ENCODE results near the gene HEPHL1.

HEPHL1 gene

DNA sequence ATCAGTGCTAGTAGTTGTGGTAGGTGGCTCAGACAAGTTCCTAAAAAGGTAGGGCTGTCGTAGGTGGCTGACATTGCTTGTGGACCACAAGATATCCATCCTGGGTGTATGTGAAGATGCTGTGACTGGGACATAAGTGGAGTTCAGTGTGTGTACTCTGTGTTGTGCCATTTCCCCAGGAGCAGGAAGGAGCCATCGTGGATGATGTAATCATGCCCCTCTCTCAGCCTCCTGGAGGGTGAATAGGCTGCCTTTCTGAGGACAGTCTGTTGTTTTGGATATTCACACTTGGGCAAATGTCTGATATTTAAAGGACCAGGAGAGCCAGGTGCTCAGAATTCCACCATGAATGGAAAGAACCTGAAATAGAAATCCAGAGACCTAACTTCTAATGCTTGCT is 2.7 kb downstream of the HEPHL1 start:
- no peak for DNase-seq

DNA sequence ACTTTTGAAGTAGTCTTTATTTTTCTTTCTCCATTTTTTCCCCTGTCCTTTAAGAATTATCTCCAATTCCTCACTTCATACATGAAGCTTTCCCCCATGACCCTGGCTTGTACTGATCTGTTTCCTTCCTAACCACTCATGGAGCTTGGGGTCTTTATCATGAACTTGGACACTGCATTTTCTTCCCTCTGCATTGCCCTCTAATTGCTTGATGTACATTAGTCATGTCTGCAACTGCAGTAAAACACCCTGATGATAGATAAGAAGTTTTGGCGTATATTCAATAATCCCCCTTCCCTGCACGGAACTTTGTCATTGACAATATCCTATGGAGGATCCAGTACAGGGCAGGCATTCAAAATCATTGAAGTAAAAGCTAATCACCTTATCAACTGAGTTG is 3.4 kb downstream of the HEPHL1 start:
- DNase-seq, result no peak

DNA sequence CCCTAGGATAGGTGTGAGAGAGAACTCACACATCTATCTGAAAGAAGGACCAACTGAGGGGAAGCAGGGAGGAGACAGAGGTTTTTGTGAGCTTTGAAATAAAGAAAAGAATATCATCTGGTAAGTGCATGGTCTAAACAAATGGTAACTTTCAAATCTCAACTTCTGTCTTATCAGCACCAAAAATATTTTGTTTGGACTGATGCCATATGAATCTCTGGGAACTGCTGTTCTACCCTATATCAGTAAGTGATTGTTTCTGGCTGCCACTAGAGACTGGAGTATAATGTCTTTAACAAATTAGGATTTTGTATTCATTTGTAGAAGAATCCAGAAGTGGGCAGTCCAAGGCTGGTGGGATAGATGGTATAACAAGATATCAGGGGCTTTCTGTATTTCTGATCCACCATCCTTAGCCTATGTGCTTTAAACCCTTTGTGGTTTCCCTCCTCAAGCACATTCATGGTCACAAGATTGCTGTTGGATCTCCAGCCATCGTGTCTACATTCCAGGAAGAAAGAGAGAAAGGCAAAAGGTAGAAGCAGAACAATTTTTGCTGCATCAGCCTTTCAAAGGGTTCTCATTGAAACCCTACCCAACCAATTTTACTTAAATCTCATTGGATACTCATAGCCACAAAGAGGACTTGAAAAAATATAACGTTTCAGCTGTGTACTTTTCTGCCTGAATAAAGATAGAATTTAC is 4.7 kb downstream of the HEPHL1 start:
- no peak for DNase-seq

DNA sequence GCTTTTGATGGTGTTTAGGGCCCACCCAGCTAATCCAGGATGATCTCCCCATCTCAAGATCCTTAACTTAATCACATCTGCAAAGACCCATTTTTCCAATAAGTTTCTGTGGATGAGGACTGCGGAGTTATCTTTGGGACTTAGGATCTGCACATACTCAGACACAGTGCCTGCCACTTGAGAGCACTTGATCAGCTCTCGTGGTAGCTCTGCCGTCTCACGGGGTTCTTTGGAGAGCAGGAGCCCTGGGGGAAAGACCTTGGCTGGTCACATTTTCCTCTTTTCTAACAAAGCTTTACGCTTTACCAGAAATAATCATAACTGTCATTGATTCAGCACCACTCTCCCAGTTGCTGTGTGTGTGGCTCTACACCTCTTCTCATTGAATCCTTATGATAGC is 6.1 kb downstream of the HEPHL1 start:
- no peak for DNase-seq

GRCh38 chr11:94028436-94028835 is 7.3 kb downstream of the HEPHL1 start:
- no peak for DNase-seq

- DNase-seq, result no peak
Observed at GRCh38 chr11:94030059-94030458, 8.9 kb downstream of the HEPHL1 start.

DNA sequence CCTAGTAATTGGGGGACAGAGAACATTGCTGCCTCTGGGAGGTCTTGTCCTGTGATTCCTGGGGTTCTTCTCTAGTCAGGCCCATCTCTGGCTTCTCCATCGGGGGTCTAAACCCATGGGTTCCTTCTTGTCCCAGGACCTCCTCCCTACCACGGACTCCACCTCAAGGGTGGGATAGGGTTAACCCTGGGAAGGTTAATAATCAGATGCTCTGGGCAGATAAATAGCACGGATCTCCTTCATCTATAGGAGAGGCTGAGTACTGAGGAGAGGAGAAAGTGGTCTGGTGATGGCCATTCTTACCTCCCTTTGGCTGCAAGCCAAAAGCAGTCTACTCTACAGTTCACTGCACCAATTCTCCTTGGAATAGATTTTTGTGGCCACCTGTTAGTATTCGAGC is 10.5 kb downstream of the HEPHL1 start:
- no peak for DNase-seq

- no peak for DNase-seq
Observed at GRCh38 chr11:94032066-94032465, 10.9 kb downstream of the HEPHL1 start.

DNA sequence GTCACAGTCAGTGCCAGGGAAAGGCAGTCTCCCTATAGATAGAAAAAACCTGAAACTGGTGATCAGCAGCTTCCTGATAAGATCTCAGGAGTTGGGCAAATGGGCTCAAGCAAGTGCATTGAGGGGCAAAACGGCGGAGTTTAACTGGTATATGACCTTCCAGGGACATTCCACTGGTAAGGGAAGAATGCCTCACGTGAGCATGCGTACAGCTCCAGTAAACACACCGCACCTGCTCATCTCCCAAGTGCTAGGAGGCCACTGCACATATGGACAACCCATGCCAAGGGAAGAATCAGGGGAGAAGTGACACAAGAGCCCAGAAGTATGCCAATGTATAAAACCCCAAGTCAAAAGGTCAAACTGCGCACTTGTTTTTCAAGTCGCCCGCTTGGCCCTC is 11.6 kb downstream of the HEPHL1 start:
- DNase-seq, result no peak

- DNase-seq, result no peak
Observed at GRCh38 chr11:94034207-94034606, 13.1 kb downstream of the HEPHL1 start.

GRCh38 chr11:94036096-94036495 is 14.9 kb downstream of the HEPHL1 start:
- no peak for DNase-seq

DNA sequence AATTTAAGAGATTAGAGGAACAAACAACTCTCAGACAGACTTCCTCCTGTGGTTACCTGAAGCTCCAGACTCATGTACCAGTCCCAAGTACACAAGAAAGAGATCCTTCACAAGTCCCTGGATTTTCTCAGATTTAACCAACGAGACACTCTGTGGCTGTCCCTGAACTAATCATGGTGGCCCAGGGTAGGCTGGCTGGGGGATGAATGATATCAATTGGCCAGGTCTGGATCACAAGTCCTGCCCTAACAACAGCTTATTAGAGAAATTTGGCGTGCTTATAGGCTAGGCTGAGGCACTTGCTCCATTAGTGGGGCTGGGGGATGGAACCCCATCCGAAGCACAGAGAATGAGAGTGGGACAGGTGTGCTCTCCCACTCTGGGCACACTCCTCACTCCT is 22.1 kb downstream of the HEPHL1 start:
- DNase-seq, result no peak

GRCh38 chr11:94046796-94047195 is 25.6 kb downstream of the HEPHL1 start:
- DNase-seq, result no peak

DNA sequence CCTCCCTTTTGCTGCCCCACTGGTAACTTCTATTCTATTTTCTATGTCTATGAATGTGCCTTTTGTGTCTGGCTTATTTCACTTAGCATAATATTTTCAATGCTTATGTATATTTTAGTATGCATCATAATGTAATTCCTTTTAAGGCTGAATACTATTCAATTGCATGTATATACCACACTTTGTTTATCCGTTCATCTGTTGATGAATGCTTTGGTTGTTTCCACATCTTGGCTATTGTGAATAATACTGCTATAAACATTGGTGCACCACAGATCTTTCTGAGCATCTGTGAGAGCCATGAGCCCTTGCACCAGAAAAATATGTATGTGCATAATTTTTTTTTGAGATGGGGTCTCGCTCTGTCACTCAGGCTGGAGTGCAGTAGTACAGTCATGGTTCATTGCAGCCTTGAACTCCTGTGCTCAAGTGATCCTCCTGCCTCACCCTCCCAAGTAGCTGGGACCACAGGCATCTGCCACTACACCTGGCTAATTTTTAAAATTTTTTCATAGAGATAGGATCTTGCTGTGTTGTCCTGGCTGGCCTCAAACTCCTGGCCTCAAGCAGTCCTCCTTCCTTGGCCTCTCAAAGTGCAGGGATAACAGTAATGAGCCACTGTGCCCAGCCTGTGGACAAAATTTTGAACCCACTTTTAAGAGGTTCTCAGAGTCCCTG is 27.0 kb downstream of the HEPHL1 start:
- DNase-seq, result no peak

- DNase-seq, result peak; percentile 44
Observed at GRCh38 chr11:94049351-94049750, 28.2 kb downstream of the HEPHL1 start.

- no peak for DNase-seq
Observed at GRCh38 chr11:94058630-94059029, 37.5 kb downstream of the HEPHL1 start.

- no peak for DNase-seq
Observed at GRCh38 chr11:94059065-94059464, 37.9 kb downstream of the HEPHL1 start.

DNA sequence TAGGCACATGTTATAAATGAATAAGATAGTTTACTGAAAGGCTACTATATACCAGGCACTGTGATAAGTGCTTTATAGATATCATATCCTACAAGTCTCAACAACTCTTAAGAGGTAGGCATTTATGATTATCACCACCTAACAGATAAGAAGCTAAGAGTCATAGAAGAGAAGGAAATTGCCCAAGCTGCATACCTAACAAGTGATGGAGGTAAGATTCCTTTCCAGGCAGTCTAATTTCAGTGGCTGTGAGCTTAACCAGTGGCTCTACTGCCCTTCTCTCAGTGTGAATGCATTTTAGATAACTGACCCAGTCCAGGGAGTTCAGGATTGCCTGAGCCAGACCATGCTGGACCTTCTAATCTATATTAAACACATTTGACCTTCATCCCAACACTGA is 39.2 kb downstream of the HEPHL1 start:
- no peak for DNase-seq

GRCh38 chr11:94062360-94062759 is 41.2 kb downstream of the HEPHL1 start:
- DNase-seq, result no peak

DNA sequence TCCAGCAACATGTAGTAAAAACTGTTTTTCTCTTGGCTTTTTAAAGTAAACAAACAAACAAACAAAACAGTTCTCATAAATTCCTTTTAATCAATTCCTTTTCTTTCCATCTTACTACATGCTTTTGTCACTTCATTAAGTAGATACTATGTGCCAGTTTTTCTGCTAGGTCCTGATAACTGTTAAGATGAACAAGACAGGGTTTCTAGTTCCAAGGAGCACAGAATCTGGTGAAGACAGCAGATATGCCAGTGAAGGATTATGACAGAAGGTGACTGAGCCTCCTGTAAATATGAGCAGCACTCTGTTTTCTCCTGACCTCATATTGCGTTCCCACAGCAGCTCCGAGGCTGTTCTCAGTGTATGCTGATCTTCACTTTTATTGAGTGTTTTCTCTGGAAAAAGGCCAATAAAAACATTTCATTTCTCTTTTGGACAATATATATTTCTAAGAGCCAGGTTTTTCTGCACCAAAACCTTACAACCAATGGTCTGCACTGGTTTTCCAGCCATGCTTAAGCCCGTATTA is 45.8 kb downstream of the HEPHL1 start:
- no peak for DNase-seq

DNA sequence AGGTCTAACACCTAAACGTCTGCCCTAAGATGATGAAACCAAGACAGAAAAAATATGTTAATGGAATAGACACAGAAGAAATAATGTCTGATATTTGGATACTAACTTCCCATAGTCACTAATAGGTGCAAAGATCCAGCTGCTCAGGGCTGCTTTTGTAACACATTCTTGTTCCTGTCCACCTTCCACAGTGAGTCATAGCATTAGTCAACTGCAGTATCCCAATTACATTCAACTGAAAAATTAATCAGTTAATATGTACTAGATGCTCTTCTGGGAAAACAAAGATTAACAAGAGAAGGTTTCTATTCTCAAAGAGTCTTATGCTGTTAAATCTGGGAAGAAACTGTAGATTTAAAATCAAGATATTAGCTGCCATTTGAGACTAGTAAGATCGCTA is 47.6 kb downstream of the HEPHL1 start:
- no peak for DNase-seq

GRCh38 chr11:94077552-94078293 is 56.6 kb downstream of the HEPHL1 start:
- DNase-seq, result no peak

- DNase-seq, result no peak
Observed at GRCh38 chr11:94084164-94084563, 63.0 kb downstream of the HEPHL1 start.

GRCh38 chr11:94088906-94089305 is 67.8 kb downstream of the HEPHL1 start:
- DNase-seq, result no peak
